ENCODE results near the gene RREB1.

DNA sequence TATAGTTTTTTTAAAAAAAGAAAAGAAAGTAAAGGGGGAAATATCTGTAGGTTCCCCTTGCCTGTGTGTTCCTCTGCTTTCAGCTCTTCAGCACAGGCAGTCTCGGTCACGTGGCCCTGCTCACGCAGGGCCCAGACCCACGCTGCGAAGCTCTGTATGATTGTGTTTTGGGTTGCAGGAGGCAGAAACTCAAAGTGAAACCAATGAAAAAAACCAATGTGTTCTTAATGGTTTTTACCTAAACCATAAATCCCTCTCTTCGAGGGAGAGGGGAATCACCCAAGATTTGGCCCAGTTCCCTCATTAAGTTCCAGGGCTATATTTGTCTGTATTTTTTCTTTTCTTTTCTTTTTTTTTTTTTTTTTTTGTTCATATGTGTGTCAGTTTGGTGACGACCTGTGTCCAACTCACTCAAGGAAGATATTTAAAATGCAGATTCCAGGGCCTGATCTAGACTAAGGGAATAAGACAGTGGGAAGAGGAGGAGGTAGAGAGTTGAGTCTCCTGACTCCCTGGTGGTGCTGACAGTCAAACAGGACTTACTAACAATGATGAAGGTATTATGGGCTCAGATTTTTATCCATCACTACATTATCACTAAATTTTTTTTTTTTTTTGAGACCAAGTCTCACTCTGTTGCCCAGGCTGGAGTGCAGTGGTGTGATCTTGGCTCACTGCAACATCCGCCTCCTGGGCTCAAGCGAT lies 33.8 kb upstream of the RREB1 start:
- TF ChIP-seq, protein P1, sequence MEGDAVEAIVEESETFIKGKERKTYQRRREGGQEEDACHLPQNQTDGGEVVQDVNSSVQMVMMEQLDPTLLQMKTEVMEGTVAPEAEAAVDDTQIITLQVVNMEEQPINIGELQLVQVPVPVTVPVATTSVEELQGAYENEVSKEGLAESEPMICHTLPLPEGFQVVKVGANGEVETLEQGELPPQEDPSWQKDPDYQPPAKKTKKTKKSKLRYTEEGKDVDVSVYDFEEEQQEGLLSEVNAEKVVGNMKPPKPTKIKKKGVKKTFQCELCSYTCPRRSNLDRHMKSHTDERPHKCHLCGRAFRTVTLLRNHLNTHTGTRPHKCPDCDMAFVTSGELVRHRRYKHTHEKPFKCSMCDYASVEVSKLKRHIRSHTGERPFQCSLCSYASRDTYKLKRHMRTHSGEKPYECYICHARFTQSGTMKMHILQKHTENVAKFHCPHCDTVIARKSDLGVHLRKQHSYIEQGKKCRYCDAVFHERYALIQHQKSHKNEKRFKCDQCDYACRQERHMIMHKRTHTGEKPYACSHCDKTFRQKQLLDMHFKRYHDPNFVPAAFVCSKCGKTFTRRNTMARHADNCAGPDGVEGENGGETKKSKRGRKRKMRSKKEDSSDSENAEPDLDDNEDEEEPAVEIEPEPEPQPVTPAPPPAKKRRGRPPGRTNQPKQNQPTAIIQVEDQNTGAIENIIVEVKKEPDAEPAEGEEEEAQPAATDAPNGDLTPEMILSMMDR (IDR thresholded peaks at IDR 0.05; ENCODE audit: low read depth, low read length, poor library complexity, severe bottlenecking) = no peak
- TF ChIP-seq EZH2phosphoT487 (IDR thresholded peaks at IDR 0.05; ENCODE audit: borderline replicate concordance, low read length) = no peak
